ENCODE measurements around the gene MAP3K3. TPM values are rescaled to one million over a fixed set of nuclear protein-coding genes. Genes with fewer than 3 reads are reported as not detected.

MAP3K3 gene
- total and polyA plus RNA-seq, 10 of the 15 experiments (the other 5 are each of a cell fraction or from before 2014, with no cell fraction given) = 1.6 to 24.1 (median 15.0) TPM

DNA sequence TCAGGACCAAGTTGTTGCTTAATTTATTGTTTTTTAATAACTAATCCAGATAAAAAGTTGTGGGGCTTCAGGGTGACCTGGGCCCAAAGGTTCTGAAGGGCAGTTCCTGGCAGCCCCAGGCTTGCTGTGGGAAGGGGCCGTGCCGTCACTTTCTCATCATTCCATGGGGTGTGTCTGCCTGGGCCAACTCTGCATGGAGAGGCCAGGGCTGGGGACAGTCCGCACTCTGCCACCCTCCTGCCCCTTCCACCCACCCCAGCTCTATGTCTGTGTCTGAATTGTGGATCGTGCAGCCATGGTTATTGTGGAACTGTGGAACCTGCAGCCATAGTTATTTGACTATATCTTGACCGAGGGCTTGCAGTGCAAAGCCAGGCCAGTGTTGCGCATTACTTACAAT is 73.7 kb downstream of the MAP3K3 start (continued):
- TF ChIP-seq POLR2AphosphoS5 (IDR thresholded peaks at IDR 0.05; ENCODE audit: low read length) (peak; percentile 50), NRF1 (conservative IDR thresholded peaks at IDR 0.05; ENCODE audit: low read depth, low read length) (no peak), NFIC (IDR thresholded peaks at IDR 0.05; ENCODE audit: low read depth, low read length) (peak; percentile 17; the same call in 1 of the 2 replicates), ZBED1 (IDR thresholded peaks at IDR 0.05; ENCODE audit: borderline replicate concordance) (peak; percentile 22; the same call in 1 of the 2 replicates), RB1 (IDR thresholded peaks at IDR 0.05; ENCODE audit: borderline replicate concordance) (no peak), SRF (IDR thresholded peaks at IDR 0.05; ENCODE audit: low read depth in 2 of 2, low read length in 2 of 2) (no peak), FOS (IDR thresholded peaks at IDR 0.05; ENCODE audit: borderline replicate concordance, extremely low read depth, insufficient read length) (no peak)

DNA sequence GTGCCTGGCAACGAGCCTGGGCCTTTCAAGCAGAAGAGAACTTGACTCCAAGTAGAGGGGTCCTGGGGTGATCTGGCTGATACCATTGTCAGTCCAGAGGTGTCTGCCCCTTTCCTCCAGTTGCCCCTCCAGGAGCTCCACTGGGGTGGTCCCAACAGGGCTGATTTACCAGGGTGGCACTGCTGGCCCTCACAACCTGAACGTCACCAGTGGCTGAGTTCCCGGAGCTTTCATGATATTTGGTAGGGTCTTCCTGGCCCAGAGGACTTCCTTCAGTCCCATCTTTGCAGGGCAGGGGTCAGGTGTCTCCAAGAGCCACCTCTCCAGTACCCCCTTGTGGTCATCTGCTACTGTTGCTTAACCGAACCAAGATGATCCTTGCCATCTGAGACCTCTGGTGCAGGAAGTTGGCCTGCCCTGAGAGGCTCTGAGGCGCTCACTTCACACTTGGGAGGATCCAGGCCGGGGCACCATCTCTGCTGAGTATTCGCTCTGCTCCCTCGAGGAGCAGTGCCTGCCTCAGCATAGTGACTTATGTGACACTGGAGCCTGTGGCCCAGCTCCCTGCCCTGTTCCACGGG is 74.3 kb downstream of the MAP3K3 start:
- Histone ChIP-seq H3K4me3 (peak overlapping the region; percentile 88; the same call in 1 of the 2 replicates), H3K4me1 (ENCODE audit: control insufficient read depth, insufficient read depth, low read length) (peaks cover 33% of the 10 kb centered on the region), H3K9me3 (replicated peaks; ENCODE audit: control insufficient read depth, insufficient read depth, low read length) (no peaks in the 10 kb centered on the region), H2AFZ (ENCODE audit: control insufficient read depth, low read depth, low read length) (no peak overlapping the region), H3K4me2 (ENCODE audit: control insufficient read depth, insufficient read depth) (peak overlapping the region; percentile 84), H3K27ac (ENCODE audit: control insufficient read depth, insufficient read depth) (peak overlapping the region; percentile 94), H3K9ac (ENCODE audit: control insufficient read depth, insufficient read depth, low read length) (peak overlapping the region; percentile 86), H4K20me1 (ENCODE audit: control insufficient read depth, insufficient read depth) (no peaks in the 10 kb centered on the region), H3K79me2 (ENCODE audit: control insufficient read depth, insufficient read depth, low read length) (peaks cover 47% of the 10 kb centered on the region), H3K36me3 (ENCODE audit: control insufficient read depth in 2 of 2, insufficient read depth in 2 of 2, low read length in 1 of 2) (peaks cover 14 to 18% of the 10 kb centered on the region in 2 experiments; a peak in 3 of 4 replicates), H3K27me3 (replicated peaks in 1 of 2; ENCODE audit: control insufficient read depth in 2 of 2, insufficient read depth in 2 of 2, low read length in 1 of 2) (no peaks in the 10 kb centered on the region)
- 15% methylated on average over 9 of the region's 9 CpGs for WGBS (ENCODE audit: insufficient coverage, insufficient replicate concordance, low lambda C conversion rate, missing lambda C conversion rate)
- FAIRE-seq = peak; percentile 80
- no peak for DNase-seq (ENCODE audit: low read depth, low spot score)
- intact Hi-C loops (cut with micrococcal nuclease; ENCODE audit: unreplicated experiment) = loop anchor here (2.0 to 10.0 kb wide), 4 partner anchors 74 to 272 kb away; partner anchors contain the start of genes DCAF7, MAP3K3 and SMARCD2
- no TSS peak for BruUV-seq (replicated peaks)
- ChIA-PET POLR2A (interaction anchor here (0.8 to 2.7 kb wide), 8 partner anchors 8 to 146 kb away, joined by 3 to 23 read pairs (median 7); partner anchors contain the start of genes CCDC47, DDX42, MAP3K3 and SMARCD2), RAD21 (ENCODE audit: unreplicated experiment) (interaction anchor here (1.0 to 3.2 kb wide), 13 partner anchors 8 to 271 kb away, joined by 3 to 24 read pairs (median 5); partner anchors contain the start of genes MAP3K3 and STRADA), SMC1A (ENCODE audit: uncharacterized antibody, unreplicated experiment) (interaction anchor here (0.9 to 2.5 kb wide), 6 partner anchors 8 to 256 kb away, joined by 3 to 11 read pairs (median 4); partner anchors contain the start of gene MAP3K3), CTCF (interaction anchor here (0.8 to 3.3 kb wide), 21 partner anchors 9 to 453 kb away, joined by 3 to 12 read pairs (median 3); partner anchors contain the start of gene MAP3K3)
- in situ Hi-C loops (cut with MboI) = no loop called here
- peak; percentile 21 for ATAC-seq
- TF ChIP-seq NR2C1 (IDR thresholded peaks at IDR 0.05) (no peak), SREBF2 (IDR thresholded peaks at IDR 0.05; ENCODE audit: low read length) (no peak), ZNF24 (IDR thresholded peaks at IDR 0.05) (no peak), EED (IDR thresholded peaks at IDR 0.05; ENCODE audit: low read depth) (no peak), SREBF1 (IDR thresholded peaks at IDR 0.05; ENCODE audit: low read length) (no peak), HDAC2 (IDR thresholded peaks at IDR 0.05) (no peak), PML (IDR thresholded peaks at IDR 0.05; ENCODE audit: low read length) (0 out of 2 replicates have a peak, but pooled peaks have one; percentile 7), ZNF622 (IDR thresholded peaks at IDR 0.05) (no peak), SMAD5 (IDR thresholded peaks at IDR 0.05; ENCODE audit: low read depth) (no peak; the same call in 1 of the 2 replicates), CHD2 (IDR thresholded peaks at IDR 0.05; ENCODE audit: borderline replicate concordance, low read depth, low read length) (no peak), TAF1 (IDR thresholded peaks at IDR 0.05; ENCODE audit: borderline replicate concordance, low read depth, low read length) (no peak)
- TF ChIP-seq, protein P1, sequence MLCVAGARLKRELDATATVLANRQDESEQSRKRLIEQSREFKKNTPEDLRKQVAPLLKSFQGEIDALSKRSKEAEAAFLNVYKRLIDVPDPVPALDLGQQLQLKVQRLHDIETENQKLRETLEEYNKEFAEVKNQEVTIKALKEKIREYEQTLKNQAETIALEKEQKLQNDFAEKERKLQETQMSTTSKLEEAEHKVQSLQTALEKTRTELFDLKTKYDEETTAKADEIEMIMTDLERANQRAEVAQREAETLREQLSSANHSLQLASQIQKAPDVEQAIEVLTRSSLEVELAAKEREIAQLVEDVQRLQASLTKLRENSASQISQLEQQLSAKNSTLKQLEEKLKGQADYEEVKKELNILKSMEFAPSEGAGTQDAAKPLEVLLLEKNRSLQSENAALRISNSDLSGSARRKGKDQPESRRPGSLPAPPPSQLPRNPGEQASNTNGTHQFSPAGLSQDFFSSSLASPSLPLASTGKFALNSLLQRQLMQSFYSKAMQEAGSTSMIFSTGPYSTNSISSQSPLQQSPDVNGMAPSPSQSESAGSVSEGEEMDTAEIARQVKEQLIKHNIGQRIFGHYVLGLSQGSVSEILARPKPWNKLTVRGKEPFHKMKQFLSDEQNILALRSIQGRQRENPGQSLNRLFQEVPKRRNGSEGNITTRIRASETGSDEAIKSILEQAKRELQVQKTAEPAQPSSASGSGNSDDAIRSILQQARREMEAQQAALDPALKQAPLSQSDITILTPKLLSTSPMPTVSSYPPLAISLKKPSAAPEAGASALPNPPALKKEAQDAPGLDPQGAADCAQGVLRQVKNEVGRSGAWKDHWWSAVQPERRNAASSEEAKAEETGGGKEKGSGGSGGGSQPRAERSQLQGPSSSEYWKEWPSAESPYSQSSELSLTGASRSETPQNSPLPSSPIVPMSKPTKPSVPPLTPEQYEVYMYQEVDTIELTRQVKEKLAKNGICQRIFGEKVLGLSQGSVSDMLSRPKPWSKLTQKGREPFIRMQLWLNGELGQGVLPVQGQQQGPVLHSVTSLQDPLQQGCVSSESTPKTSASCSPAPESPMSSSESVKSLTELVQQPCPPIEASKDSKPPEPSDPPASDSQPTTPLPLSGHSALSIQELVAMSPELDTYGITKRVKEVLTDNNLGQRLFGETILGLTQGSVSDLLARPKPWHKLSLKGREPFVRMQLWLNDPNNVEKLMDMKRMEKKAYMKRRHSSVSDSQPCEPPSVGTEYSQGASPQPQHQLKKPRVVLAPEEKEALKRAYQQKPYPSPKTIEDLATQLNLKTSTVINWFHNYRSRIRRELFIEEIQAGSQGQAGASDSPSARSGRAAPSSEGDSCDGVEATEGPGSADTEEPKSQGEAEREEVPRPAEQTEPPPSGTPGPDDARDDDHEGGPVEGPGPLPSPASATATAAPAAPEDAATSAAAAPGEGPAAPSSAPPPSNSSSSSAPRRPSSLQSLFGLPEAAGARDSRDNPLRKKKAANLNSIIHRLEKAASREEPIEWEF (IDR thresholded peaks at IDR 0.05; ENCODE audit: insufficient replicate concordance, low read depth, low read length) = no peak

All from GM12878 (cell line).